NAMALWA (cell line): ENCODE measurements around the gene SIGLEC1.

Source experiments
- DNase-seq: peaks from one replicate; pipeline ENCODE4 v3.0.0-alpha.2; 2015; ENCODE audit warnings: low spot score

SIGLEC1 gene

GRCh38 chr20:3728876-3729275, 16.5 kb upstream of the SIGLEC1 start:
- no peak for DNase-seq

- no peak for DNase-seq
Observed at GRCh38 chr20:3728354-3728753, 16.0 kb upstream of the SIGLEC1 start.

- no peak for DNase-seq
Observed at GRCh38 chr20:3727401-3728021, 15.1 kb upstream of the SIGLEC1 start.

GRCh38 chr20:3724356-3724755, 12.0 kb upstream of the SIGLEC1 start:
- DNase-seq, result no peak

- no peak for DNase-seq
Observed at GRCh38 chr20:3723284-3723683, 10.9 kb upstream of the SIGLEC1 start.

- no peak for DNase-seq
Observed at GRCh38 chr20:3721912-3722311, 9.5 kb upstream of the SIGLEC1 start.

- DNase-seq, result no peak
Observed at GRCh38 chr20:3720626-3721025, 8.2 kb upstream of the SIGLEC1 start.

- DNase-seq, result no peak
Observed at GRCh38 chr20:3720068-3720467, 7.7 kb upstream of the SIGLEC1 start.

GRCh38 chr20:3719046-3719445, 6.6 kb upstream of the SIGLEC1 start:
- no peak for DNase-seq

GRCh38 chr20:3716195-3716834, 3.9 kb upstream of the SIGLEC1 start:
- peak; percentile 79 for DNase-seq

GRCh38 chr20:3714092-3714491, 1.7 kb upstream of the SIGLEC1 start:
- DNase-seq, result no peak

GRCh38 chr20:3711484-3711941, 887 bp downstream of the SIGLEC1 start:
- DNase-seq, result no peak

GRCh38 chr20:3710703-3711483, 1.5 kb downstream of the SIGLEC1 start:
- peak; percentile 75 for DNase-seq

GRCh38 chr20:3710011-3710466, 2.4 kb downstream of the SIGLEC1 start:
- DNase-seq, result no peak

- no peak for DNase-seq
Observed at GRCh38 chr20:3707508-3707899, 4.9 kb downstream of the SIGLEC1 start.

- no peak for DNase-seq
Observed at GRCh38 chr20:3706774-3707507, 5.5 kb downstream of the SIGLEC1 start.

- no peak for DNase-seq
Observed at GRCh38 chr20:3705970-3706739, 6.2 kb downstream of the SIGLEC1 start.

GRCh38 chr20:3705491-3705969, 6.9 kb downstream of the SIGLEC1 start:
- no peak for DNase-seq

GRCh38 chr20:3704087-3704486, 8.3 kb downstream of the SIGLEC1 start:
- DNase-seq, result no peak

- no peak for DNase-seq
Observed at GRCh38 chr20:3702611-3703391, 9.6 kb downstream of the SIGLEC1 start.
